Kidney tubule cell (primary cell): ENCODE results near the gene CALHM5.
A peak's percentile ranks its signal among the peaks of the same experiment; 100 is the strongest.
"Not testable (repeated sequence)": the region's sequence is repeated elsewhere in the genome, so short reads cannot be mapped to it uniquely, and the experiment has no call there.

Source experiments
- DNase-seq: peaks from one replicate; pipeline ENCODE4 v3.0.0-alpha.2; 2018; ENCODE audit warnings: low spot score

CALHM5 gene

GRCh38 chr6:116511424-116512110 is at the start of gene CALHM5:
Gene CALHM5 (plus strand): TSS chr6:116511639. CDS start chr6:116511697, 58 bp downstream.
- peak; percentile 76 for DNase-seq

GRCh38 chr6:116461932-116462885 is 49.2 kb upstream of the CALHM5 start:
- DNase-seq = peak; percentile 77

- no peak for DNase-seq
These were observed 48.1 kb upstream of the CALHM5 start for GRCh38 chr6:116463301-116463700.

DNA sequence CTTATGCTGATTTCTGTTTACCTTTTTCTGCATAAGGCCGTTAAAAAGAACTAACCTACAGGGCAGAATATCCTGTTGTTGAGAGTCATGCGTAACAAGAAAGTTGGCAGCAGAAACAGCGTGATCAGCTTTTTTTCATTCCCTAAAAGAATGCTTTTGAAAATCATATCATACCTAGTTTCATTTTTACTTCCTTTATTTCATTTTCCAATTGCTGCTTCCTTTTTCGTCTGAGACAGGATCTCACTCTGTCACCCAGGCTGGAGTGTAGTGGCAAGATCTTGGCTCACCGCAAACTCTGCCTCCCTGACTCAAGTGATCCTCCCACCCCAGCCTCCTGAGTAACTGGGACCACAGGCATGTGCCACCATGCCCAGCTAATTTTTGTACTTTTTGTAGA is 46.2 kb upstream of the CALHM5 start:
- no peak for DNase-seq

DNA sequence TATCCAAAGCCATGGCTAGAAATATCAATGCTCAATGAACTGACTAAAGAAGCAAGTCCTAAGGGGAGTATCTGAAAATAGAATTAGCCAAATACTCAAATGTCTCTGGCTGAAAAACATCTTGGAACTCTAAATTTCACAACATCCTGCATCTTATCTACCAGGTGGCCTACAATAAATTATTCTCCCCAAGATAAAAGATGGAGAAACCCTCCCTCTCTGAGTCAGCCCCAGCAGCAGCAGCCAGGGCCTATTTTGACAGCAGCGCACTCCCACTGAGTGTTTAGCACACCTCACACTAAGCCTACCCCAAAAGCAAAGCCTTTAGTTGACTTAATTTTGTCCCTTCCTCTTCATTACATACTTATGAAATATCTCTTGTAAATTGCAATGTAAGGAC is 44.3 kb upstream of the CALHM5 start:
- DNase-seq = no peak

- no peak for DNase-seq
These were observed 43.9 kb upstream of the CALHM5 start for GRCh38 chr6:116467514-116467913.

DNA sequence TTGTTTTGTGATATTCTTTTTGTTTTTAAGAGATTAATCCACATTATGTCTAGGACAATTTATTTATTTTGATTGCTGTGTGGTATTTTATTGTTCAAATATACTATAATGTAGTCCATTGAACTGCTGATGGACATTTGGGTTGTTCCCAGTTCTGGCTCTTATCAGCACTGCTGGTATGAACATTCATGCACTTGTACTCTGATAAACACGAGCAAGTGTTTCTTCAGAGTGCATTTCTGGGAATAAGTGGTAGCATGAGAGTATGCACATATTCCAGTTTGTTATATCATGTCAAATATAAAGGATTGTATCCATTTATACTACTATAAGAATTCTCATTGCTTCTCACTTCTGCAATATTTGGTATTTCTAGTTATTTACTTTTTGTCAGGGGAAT is 43.1 kb upstream of the CALHM5 start:
- no peak for DNase-seq

- DNase-seq = no peak
These were observed 39.9 kb upstream of the CALHM5 start for GRCh38 chr6:116471531-116471930.

DNA sequence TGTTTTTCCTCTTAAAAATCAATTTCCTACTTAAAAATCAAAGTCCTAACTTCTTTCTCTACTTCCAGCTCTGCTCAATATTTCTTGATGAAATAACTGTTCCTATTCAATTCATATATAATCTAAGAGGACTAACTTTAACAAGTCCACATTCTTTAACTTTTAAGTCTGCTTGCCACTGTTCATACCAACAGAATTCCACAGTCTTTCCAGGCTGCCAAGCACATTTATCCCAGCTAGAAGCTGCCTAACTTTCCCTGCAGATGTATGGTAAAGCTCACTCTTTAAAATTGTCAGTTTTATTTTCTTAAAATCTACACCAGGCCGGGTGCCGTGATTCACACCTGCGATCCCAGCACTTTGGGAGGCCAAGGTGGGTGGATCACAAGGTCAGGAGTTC is 38.7 kb upstream of the CALHM5 start:
- DNase-seq = no peak

- no peak for DNase-seq
These were observed 36.3 kb upstream of the CALHM5 start for GRCh38 chr6:116475141-116475540.

GRCh38 chr6:116476002-116476678 is 35.3 kb upstream of the CALHM5 start:
- DNase-seq = peak; percentile 16

- DNase-seq = no peak
These were observed 28.7 kb upstream of the CALHM5 start for GRCh38 chr6:116482780-116483179.

GRCh38 chr6:116483616-116484015 is 27.8 kb upstream of the CALHM5 start:
- DNase-seq = no peak

DNA sequence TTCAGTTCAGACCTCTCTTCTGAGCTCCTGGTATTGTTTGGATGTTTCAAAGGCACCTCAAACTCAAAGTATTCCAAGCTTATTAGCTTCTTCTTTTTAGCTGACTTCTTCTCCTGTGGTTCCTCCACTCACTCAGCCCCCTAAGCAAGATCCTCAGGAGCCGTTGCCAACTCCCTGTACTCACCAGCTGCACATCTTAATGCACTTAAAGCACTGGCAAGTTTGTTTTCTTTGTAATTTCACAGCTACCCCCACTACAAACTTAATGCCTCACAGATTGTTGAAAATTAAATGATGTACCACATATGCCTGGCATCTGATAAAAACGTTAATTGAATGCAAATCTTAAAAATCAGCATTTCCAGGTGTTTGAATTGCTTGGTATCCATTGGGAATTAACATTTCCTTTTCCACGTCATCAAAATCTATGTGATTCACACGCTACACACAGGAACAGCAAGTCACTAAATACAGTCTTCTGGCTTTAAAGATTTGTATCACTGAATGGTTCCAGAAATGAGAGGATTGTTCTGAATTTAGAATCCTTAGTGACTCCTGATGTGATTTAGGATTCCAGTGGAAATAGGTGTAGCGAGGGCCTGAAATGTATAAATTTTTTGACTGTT is 25.8 kb upstream of the CALHM5 start:
- no peak for DNase-seq

GRCh38 chr6:116491610-116492330 is 19.7 kb upstream of the CALHM5 start:
- no peak for DNase-seq

- no peak for DNase-seq
These were observed 18.9 kb upstream of the CALHM5 start for GRCh38 chr6:116492331-116493067.

DNA sequence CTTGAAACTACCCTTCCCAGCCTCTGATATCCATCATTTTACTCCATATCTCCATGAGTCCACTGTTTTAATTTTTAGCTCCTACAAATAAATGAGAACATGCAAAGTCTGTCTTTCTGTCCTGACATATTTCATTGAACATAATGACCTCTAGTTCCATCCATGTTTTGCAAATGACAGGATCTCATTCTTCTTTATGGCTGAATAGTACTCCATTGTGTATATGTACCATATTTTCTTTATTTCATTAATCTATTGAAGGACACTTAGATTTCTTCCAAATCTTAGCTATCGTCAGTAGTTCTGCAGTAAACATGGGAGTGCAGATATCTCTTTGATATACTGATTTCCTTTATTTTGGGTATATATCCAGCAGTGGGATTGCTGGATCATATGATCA is 16.3 kb upstream of the CALHM5 start:
- not testable (repeated sequence) for DNase-seq

DNA sequence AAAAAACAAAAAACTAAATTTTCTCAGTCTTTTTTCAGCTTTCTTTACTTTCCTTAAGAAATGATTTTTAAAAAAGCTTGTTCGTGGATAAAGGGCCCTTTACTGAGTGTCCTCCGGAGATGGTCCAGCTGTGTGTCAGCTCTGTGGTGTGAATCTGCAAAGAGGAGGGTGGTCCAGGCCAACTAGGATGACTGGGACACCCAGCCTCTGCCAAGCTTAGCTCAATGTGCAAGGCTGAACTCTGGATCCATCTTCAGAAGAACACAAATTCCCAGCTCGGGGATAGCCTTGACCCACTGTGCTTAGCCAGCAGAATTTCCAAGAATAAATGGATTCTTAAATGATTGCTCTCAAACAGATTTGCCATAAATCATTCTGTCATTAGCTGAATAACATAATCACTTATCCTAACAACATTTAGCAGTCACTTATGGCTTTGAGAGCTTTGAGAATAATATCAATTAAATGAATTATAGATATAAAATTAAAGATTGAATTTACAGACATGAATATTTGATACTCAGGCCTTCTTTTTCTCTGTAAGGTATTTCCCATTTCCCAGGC is 14.2 kb upstream of the CALHM5 start:
- DNase-seq = no peak

DNA sequence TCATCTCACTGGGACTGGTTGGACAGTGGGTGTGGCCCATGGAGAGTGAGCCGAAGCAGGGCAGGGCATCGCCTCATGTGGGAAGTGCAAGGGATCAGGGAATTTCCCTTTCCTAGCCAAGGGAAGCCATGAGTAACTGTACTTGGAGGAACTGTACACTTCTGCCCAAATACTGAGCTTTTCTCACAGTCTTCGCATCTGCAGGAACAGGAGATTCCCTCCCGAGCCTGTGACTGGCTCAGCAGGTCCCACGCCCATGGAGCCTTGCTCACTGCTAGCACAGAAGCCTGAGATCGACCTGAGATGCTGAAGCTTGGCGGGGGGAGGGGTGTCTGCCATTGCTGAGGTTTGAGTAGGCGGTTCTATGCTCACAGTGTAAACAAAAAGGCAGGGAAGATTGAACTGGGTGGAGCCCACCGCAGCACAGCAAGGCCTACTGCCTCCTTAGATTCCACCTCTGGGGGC is 10.4 kb upstream of the CALHM5 start:
- DNase-seq = peak; percentile 64

DNA sequence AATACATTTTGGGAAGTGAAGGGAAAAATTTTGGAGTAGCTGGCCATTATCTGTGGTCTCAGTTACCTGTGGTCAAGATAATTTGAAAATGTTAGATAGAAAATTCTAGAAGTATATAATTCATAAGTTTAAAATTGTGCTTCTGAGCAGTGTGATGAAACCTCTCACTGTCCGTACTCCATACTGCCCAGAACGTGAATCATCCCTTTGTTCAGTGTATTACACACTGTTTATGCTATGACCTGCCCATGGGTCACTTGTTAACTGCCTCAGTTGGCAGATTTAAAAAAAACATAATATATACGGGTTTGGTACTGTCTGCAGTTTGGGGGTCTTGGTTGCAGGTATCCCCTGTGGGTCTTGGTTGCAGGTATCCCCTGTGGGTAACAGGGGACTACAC is 4.1 kb upstream of the CALHM5 start:
- no peak for DNase-seq
